Hepatocyte (in vitro differentiated cells): ENCODE measurements around the gene ZFYVE16. TPM values are rescaled to one million over a fixed set of nuclear protein-coding genes. Genes with fewer than 3 reads are reported as not detected.

ENCODE experiments used
- DNase-seq: peaks from one replicate; pipeline ENCODE4 v3.0.0-alpha.2; 2016; ENCODE audit warnings: low spot score
- H2AFZ ChIP-seq: fragments of 200-600 bp; sonication (generic); 2 replicates; pipeline ENCODE4 v1.6.0; 2016; ENCODE audit warnings: antibody characterized with exemption, mild to moderate bottlenecking
- H3K27ac ChIP-seq: fragments of 200-600 bp; sonication (generic); 2 replicates; pipeline ENCODE4 v1.5.1; 2016; ENCODE audit warnings: mild to moderate bottlenecking
- H3K27me3 ChIP-seq: fragments of 200-600 bp; sonication (generic); 2 replicates; pipeline ENCODE4 v1.6.1; 2016
- H3K36me3 ChIP-seq: fragments of 200-600 bp; sonication (generic); replicated peaks from 2 replicates; pipeline ENCODE4 v1.5.1; 2016; ENCODE audit warnings: low read depth; ENCODE audit not compliant: insufficient read depth
- H3K4me1 ChIP-seq: fragments of 200-600 bp; sonication (generic); 2 replicates; pipeline ENCODE4 v1.5.1; 2016; ENCODE audit warnings: mild to moderate bottlenecking, moderate library complexity; ENCODE audit not compliant: insufficient read depth
- H3K4me2 ChIP-seq: fragments of 200-600 bp; sonication (generic); 2 replicates; pipeline ENCODE4 v1.6.0; 2016
- H3K4me3 ChIP-seq: fragments of 200-600 bp; sonication (generic); 2 replicates; pipeline ENCODE4 v1.5.1; 2016; ENCODE audit warnings: mild to moderate bottlenecking
- H3K79me2 ChIP-seq: fragments of 200-600 bp; sonication (generic); 2 replicates; pipeline ENCODE4 v1.6.0; 2017; ENCODE audit warnings: mild to moderate bottlenecking
- H3K9me2 ChIP-seq: fragments of 200-600 bp; sonication (generic); replicated peaks from 2 replicates; pipeline ENCODE4 v1.6.0; 2017; ENCODE audit warnings: mild to moderate bottlenecking; ENCODE audit not compliant: insufficient read depth
- H3K9me3 ChIP-seq: fragments of 200-600 bp; sonication (generic); 2 replicates; pipeline ENCODE4 v1.5.1; 2016; ENCODE audit warnings: low read depth, mild to moderate bottlenecking
- H4K20me1 ChIP-seq: fragments of 200-600 bp; sonication (generic); 2 replicates; pipeline ENCODE4 v1.6.0; 2016; ENCODE audit warnings: mild to moderate bottlenecking; ENCODE audit not compliant: insufficient read depth, poor library complexity, severe bottlenecking
- CTCF ChIP-seq: fragments of 200-600 bp; sonication (generic); IDR thresholded peaks from 2 replicates; pipeline ENCODE4 v1.5.1; 2016; ENCODE audit warnings: antibody characterized with exemption, mild to moderate bottlenecking; ENCODE audit not compliant: poor library complexity
- EZH2 ChIP-seq: fragments of 200-600 bp; sonication (generic); IDR thresholded peaks from 2 replicates; pipeline ENCODE4 v1.6.1; 2016; ENCODE audit warnings: antibody characterized with exemption, mild to moderate bottlenecking, borderline replicate concordance
- EZH2phosphoT487 ChIP-seq: fragments of 200-600 bp; sonication (generic); IDR thresholded peaks from one replicate; pipeline ENCODE4 v1.6.1; 2018; ENCODE audit warnings: antibody characterized with exemption, mild to moderate bottlenecking, low read depth, moderate library complexity; ENCODE audit not compliant: unreplicated experiment, severe bottlenecking
- WGBS: methylation state at CpG from one replicate; pipeline ENCODE4 v1.1.6; 2016; ENCODE audit warnings: low lambda C conversion rate; ENCODE audit errors: missing lambda C conversion rate; 5-methylcytosine and 5-hydroxymethylcytosine counted together
- polyA plus RNA-seq: library from polyadenylated mRNA; unstranded; fragments of >200 nt; fragmentation: Nextera tagmentation; extraction: Ambion mirVana; gene quantifications from 2 replicates; pipeline ENCODE4 v1.2.1, GENCODE V29; 2016
- total RNA-seq: library from RNA; depleted of rRNA; stranded (reverse); fragments of >200 nt; gene quantifications from 2 replicates; pipeline ENCODE4 v1.2.3, GENCODE V29; 2014

ZFYVE16 gene
- total and polyA plus RNA-seq, 2 experiments from 2014 or later, result 12.5 to 48.4 TPM

- H3K27me3 ChIP-seq, result no peaks in the 10 kb centered on the region
- no peak for DNase-seq
- no peaks in the 10 kb centered on the region for H3K9me2 ChIP-seq
- H3K27ac ChIP-seq, result no peak overlapping the region
- H3K79me2 ChIP-seq, result peaks cover 6% of the 10 kb centered on the region
- H3K4me1 ChIP-seq, result no peaks in the 10 kb centered on the region
- no peak overlapping the region for H3K4me2 ChIP-seq
- no peaks in the 10 kb centered on the region for H4K20me1 ChIP-seq
- peaks cover 11% of the 10 kb centered on the region for H3K36me3 ChIP-seq
- no peak overlapping the region for H3K4me3 ChIP-seq
- no peak overlapping the region for H2AFZ ChIP-seq
- TF ChIP-seq EZH2 (no peak), CTCF (no peak), EZH2phosphoT487 (no peak)
- H3K9me3 ChIP-seq, result no peaks in the 10 kb centered on the region
Measured at GRCh38 chr5:80442742-80443141, 34.9 kb downstream of the ZFYVE16 start.

GRCh38 chr5:80453366-80453765, 45.5 kb downstream of the ZFYVE16 start:
- DNase-seq, result no peak

GRCh38 chr5:80463269-80463668, 55.4 kb downstream of the ZFYVE16 start:
- no peak for DNase-seq
- H3K4me3 ChIP-seq, result no peak overlapping the region
- no peak overlapping the region for H3K4me2 ChIP-seq
- peaks cover 3% of the 10 kb centered on the region for H3K9me3 ChIP-seq
- no peak for TF ChIP-seq EZH2
- TF ChIP-seq CTCF, result no peak
- TF ChIP-seq EZH2phosphoT487, result no peak
- no peaks in the 10 kb centered on the region for H3K27me3 ChIP-seq
- no peaks in the 10 kb centered on the region for H3K79me2 ChIP-seq
- H3K27ac ChIP-seq, result no peak overlapping the region
- H3K9me2 ChIP-seq, result no peaks in the 10 kb centered on the region
- no peaks in the 10 kb centered on the region for H3K4me1 ChIP-seq
- H2AFZ ChIP-seq, result no peak overlapping the region
- H3K36me3 ChIP-seq, result peaks cover 4% of the 10 kb centered on the region
- no peaks in the 10 kb centered on the region for H4K20me1 ChIP-seq
- 98% methylated on average over 4 of the region's 4 CpGs for WGBS

More at GRCh38 chr5:80453366-80453765, 45.5 kb downstream of the ZFYVE16 start:
- no peak for TF ChIP-seq CTCF
- no peak for TF ChIP-seq EZH2
- TF ChIP-seq EZH2phosphoT487, result no peak
- Histone ChIP-seq H3K79me2 (no peaks in the 10 kb centered on the region), H3K27ac (no peak overlapping the region), H2AFZ (no peak overlapping the region), H3K4me1 (no peaks in the 10 kb centered on the region), H4K20me1 (no peaks in the 10 kb centered on the region), H3K36me3 (peaks cover 3% of the 10 kb centered on the region), H3K9me2 (no peaks in the 10 kb centered on the region), H3K4me3 (no peak overlapping the region), H3K4me2 (no peak overlapping the region), H3K9me3 (no peaks in the 10 kb centered on the region), H3K27me3 (no peaks in the 10 kb centered on the region)
- 90% methylated on average over 2 of the region's 2 CpGs for WGBS
